ENCODE measurements around the gene NFYB.

DNA sequence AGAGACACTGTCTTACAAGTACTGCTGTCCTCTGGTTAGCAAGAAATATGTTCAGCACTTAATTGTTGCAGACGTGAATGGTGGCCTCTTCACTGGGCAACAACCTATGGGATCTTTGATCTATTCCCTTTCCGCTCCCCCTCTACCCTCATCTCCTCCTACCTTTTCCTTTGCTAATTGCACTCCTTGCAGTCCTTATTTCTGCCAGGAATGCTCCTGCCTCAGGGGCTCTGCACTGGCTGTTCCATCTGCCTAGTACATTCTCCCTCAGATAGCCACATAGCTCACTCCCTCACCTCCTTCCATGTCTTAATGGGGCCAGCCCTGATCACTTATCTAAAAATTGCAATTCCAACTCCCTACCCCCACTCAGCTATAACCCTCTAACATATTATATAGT lies 4.5 kb upstream of the NFYB start:
- TF ChIP-seq, protein P1, sequence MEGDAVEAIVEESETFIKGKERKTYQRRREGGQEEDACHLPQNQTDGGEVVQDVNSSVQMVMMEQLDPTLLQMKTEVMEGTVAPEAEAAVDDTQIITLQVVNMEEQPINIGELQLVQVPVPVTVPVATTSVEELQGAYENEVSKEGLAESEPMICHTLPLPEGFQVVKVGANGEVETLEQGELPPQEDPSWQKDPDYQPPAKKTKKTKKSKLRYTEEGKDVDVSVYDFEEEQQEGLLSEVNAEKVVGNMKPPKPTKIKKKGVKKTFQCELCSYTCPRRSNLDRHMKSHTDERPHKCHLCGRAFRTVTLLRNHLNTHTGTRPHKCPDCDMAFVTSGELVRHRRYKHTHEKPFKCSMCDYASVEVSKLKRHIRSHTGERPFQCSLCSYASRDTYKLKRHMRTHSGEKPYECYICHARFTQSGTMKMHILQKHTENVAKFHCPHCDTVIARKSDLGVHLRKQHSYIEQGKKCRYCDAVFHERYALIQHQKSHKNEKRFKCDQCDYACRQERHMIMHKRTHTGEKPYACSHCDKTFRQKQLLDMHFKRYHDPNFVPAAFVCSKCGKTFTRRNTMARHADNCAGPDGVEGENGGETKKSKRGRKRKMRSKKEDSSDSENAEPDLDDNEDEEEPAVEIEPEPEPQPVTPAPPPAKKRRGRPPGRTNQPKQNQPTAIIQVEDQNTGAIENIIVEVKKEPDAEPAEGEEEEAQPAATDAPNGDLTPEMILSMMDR (IDR thresholded peaks at IDR 0.05), result no peak
- no peak for TF ChIP-seq POLR2A (IDR thresholded peaks at IDR 0.05)
